ENCODE measurements around the gene CDH13. TPM values are rescaled to one million over a fixed set of nuclear protein-coding genes. Genes with fewer than 3 reads are reported as not detected.

Gene CDH13
- polyA plus RNA-seq, 2 of the 4 experiments (the other 2 are of a cell fraction): not detected

GRCh38 chr16:83711069-83711468 lies 1084.3 kb downstream of the CDH13 start (continued):
- TF ChIP-seq CBX2 (IDR thresholded peaks at IDR 0.05; ENCODE audit: borderline replicate concordance, low read depth) (no peak), CHD4 (IDR thresholded peaks at IDR 0.05; ENCODE audit: borderline replicate concordance) (no peak), FOSB (CRISPR knock-in tag; IDR thresholded peaks at IDR 0.05) (no peak), TFCP2L1 (CRISPR knock-in tag; IDR thresholded peaks at IDR 0.05) (no peak)

- CTCF ChIA-PET: interaction anchor here (1.4 kb wide), 1 partner anchor 9 kb away, joined by 3 read pairs; no protein-coding TSS in a partner anchor
- no peak overlapping the region for H3K4me2 ChIP-seq
- 0% methylated on average over 4 of the region's 4 CpGs for WGBS (ENCODE audit: missing lambda C conversion rate)
- H3K27ac ChIP-seq: no peak overlapping the region
- FAIRE-seq (no peak), ATAC-seq (peak; percentile 30 to 38; a peak in 4 of 6 replicates), DNase-seq (ENCODE audit: low read depth in 1 of 2, low spot score in 1 of 2) (peak; percentile 12 to 18)
- TF ChIP-seq RCOR1 (IDR thresholded peaks at IDR 0.05; ENCODE audit: low read depth, low read length) (no peak), CEBPB (IDR thresholded peaks at IDR 0.05) (no peak), KDM1A (IDR thresholded peaks at IDR 0.05; ENCODE audit: low read depth) (no peak)
- H3K9me3 ChIP-seq: no peaks in the 10 kb centered on the region
- H3K4me1 ChIP-seq: no peaks in the 10 kb centered on the region
- H3K4me3 ChIP-seq: no peak overlapping the region
- POLR2A ChIA-PET: no interaction called here
Measured at GRCh38 chr16:83713597-83713996, 1086.8 kb downstream of the CDH13 start.

GRCh38 chr16:83714286-83714685 lies 1087.5 kb downstream of the CDH13 start:
- ATAC-seq (no peak), DNase-seq (ENCODE audit: low read depth in 1 of 2, low spot score in 1 of 2) (no peak), FAIRE-seq (no peak)
- H3K4me2 ChIP-seq: no peak overlapping the region
- ChIA-PET POLR2A (no interaction called here), CTCF (interaction anchor here (1.0 kb wide), 2 partner anchors 12 to 18 kb away, joined by 3 to 4 read pairs; no protein-coding TSS in a partner anchor)
- no peak overlapping the region for H3K4me3 ChIP-seq
- no peaks in the 10 kb centered on the region for H3K4me1 ChIP-seq
- no peaks in the 10 kb centered on the region for H3K9me3 ChIP-seq
- no peak overlapping the region for H3K27ac ChIP-seq
- 16% methylated on average over 4 of the region's 4 CpGs for WGBS (ENCODE audit: missing lambda C conversion rate)
- TF ChIP-seq EP300 (IDR thresholded peaks at IDR 0.05): no peak
- TF ChIP-seq HDAC2 (IDR thresholded peaks at IDR 0.05): no peak
- TF ChIP-seq GATA3 (IDR thresholded peaks at IDR 0.05; ENCODE audit: borderline replicate concordance): no peak
- TF ChIP-seq ELK1 (IDR thresholded peaks at IDR 0.05; ENCODE audit: low read depth, low read length): no peak
- no peak for TF ChIP-seq PBX3 (IDR thresholded peaks at IDR 0.05)
- TF ChIP-seq CHD2 (IDR thresholded peaks at IDR 0.05; ENCODE audit: low read length, partially characterized antibody): no peak
- TF ChIP-seq PHF8 (IDR thresholded peaks at IDR 0.05; ENCODE audit: borderline replicate concordance, low read depth): no peak
- TF ChIP-seq BHLHE40 (IDR thresholded peaks at IDR 0.05; ENCODE audit: low read depth, low read length): no peak
- TF ChIP-seq CTCF (IDR thresholded peaks at IDR 0.05): no peak
- no peak for TF ChIP-seq HEYL (CRISPR knock-in tag; IDR thresholded peaks at IDR 0.05)
- no peak for TF ChIP-seq POLR2A (IDR thresholded peaks at IDR 0.05; ENCODE audit: low read length)
- TF ChIP-seq HMGXB4 (CRISPR knock-in tag; IDR thresholded peaks at IDR 0.05; ENCODE audit: borderline replicate concordance): no peak
